ENCODE data around the gene EHF. TPM values are rescaled to one million over a fixed set of nuclear protein-coding genes. Genes with fewer than 3 reads are reported as not detected.

EHF gene
- total and polyA plus RNA-seq, 9 of the 15 experiments (the other 6 are each of a cell fraction or from before 2014, with no cell fraction given): 0.04 to 0.54 (median 0.37) TPM

DNA sequence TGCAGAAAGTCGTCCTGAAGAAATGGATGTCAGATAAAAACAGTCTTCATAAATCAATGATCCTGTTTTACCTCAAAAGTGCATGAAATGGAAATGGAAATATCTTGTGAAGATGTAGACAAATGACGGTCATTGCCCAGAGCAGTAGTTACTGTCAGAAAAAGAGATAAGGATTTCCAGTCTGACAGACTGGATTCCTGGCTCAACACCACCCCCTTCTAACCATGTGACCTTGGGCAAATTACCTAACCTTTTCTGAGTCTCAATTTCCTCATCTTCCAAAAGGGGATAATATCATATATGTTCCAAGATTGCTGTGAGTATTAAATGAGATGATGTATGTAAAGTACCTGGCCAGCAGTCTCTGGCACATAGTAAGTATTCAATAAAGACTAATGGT lies 32.9 kb upstream of the EHF start:
- no TSS peak for BruUV-seq (replicated peaks)
- ATAC-seq: peak; percentile 69
- Histone ChIP-seq H2AFZ (ENCODE audit: low read depth, low read length) (peak overlapping the region; percentile 67), H3K9me3 (replicated peaks; ENCODE audit: control insufficient read depth, insufficient read depth, low read depth, low read length) (no peaks in the 10 kb centered on the region), H3K4me3 (no peak overlapping the region), H3K4me2 (ENCODE audit: insufficient read depth, low read length) (peak overlapping the region; percentile 38; the same call in 1 of the 2 replicates), H3K9me1 (ENCODE audit: control insufficient read depth, insufficient read depth, low read length) (no peaks in the 10 kb centered on the region), H3K27me3 (ENCODE audit: control insufficient read depth in 2 of 2, insufficient read depth in 2 of 2, low read length in 2 of 2) (no peaks in the 10 kb centered on the region), H3K36me3 (ENCODE audit: control insufficient read depth, insufficient read depth, low read length) (no peaks in the 10 kb centered on the region), H4K20me1 (replicated peaks; ENCODE audit: control insufficient read depth, insufficient read depth, low read length) (no peaks in the 10 kb centered on the region), H3K27ac (ENCODE audit: extremely low read depth, low read depth, low read length) (peak overlapping the region; percentile 36; the same call in 1 of the 3 replicates), H3K79me2 (ENCODE audit: control insufficient read depth, insufficient read depth, low read length) (no peaks in the 10 kb centered on the region), H3K4me1 (replicated peaks in 1 of 2; ENCODE audit: control insufficient read depth in 2 of 2, insufficient read depth in 2 of 2, low read length in 2 of 2) (peaks cover 0 to 40% of the 10 kb centered on the region in 2 experiments; a peak in 3 of 5 replicates), H3K9ac (ENCODE audit: insufficient read depth in 1 of 2, low read depth in 2 of 2, low read length in 2 of 2) (no peak overlapping the region)
- in situ Hi-C loops (cut with MboI) (loop anchor here (5.0 kb wide), 1 partner anchor 304 kb away; no protein-coding TSS in a partner anchor), intact Hi-C loops (cut with micrococcal nuclease) (loop anchor here (5.0 kb wide), 1 partner anchor 804 kb away; no protein-coding TSS in a partner anchor)
- peak in 2 of 4 experiments; percentile 38 to 53 for DNase-seq (ENCODE audit: extremely low read depth in 1 of 4, low spot score in 3 of 4)
- ChIA-PET CTCF (ENCODE audit: low intra/inter-chr PET ratio) (interaction anchor here (4.3 kb wide), 1 partner anchor 302 kb away, joined by 73 read pairs; no protein-coding TSS in a partner anchor), POLR2A (interaction anchor here (1.2 to 1.6 kb wide), 2 partner anchors 18 to 266 kb away, joined by 3 to 6 read pairs; no protein-coding TSS in a partner anchor)
- WGBS (ENCODE audit: insufficient coverage, low coverage, missing lambda C conversion rate): 0% methylated on average over 2 of the region's 2 CpGs
- peak; percentile 72 for FAIRE-seq
- TF ChIP-seq ESRRA (IDR thresholded peaks at IDR 0.05; ENCODE audit: borderline replicate concordance, low read depth) (peak; percentile 43; the same call in 1 of the 2 replicates), YY1 (IDR thresholded peaks at IDR 0.05; ENCODE audit: borderline replicate concordance in 1 of 3, control insufficient read depth in 1 of 3, extremely low read depth in 1 of 3, insufficient read depth in 3 of 3, insufficient read length in 1 of 3, insufficient replicate concordance in 2 of 3, low read depth in 1 of 3, low read length in 2 of 3) (no peak), SMARCA4 (IDR thresholded peaks at IDR 0.05) (peak; percentile 39; the same call in 1 of the 2 replicates), FOSL1 (tag; conservative IDR thresholded peaks at IDR 0.05) (0 out of 2 replicates have a peak, but pooled peaks have one; percentile 31), RAD51 (IDR thresholded peaks at IDR 0.05; ENCODE audit: borderline replicate concordance, low read depth) (peak; percentile 72), SREBF2 (CRISPR knock-in tag; IDR thresholded peaks at IDR 0.05) (no peak), NR2C2 (CRISPR knock-in tag; IDR thresholded peaks at IDR 0.05) (no peak), NR2C2 (tag; IDR thresholded peaks at IDR 0.05) (0 out of 2 replicates have a peak, but pooled peaks have one; percentile 7), ZNF175 (CRISPR knock-in tag; IDR thresholded peaks at IDR 0.05; ENCODE audit: low read depth) (0 out of 2 replicates have a peak, but pooled peaks have one; percentile 45), L3MBTL2 (IDR thresholded peaks at IDR 0.05) (peak; percentile 34; the same call in 1 of the 2 replicates)
- TF ChIP-seq, protein P1, sequence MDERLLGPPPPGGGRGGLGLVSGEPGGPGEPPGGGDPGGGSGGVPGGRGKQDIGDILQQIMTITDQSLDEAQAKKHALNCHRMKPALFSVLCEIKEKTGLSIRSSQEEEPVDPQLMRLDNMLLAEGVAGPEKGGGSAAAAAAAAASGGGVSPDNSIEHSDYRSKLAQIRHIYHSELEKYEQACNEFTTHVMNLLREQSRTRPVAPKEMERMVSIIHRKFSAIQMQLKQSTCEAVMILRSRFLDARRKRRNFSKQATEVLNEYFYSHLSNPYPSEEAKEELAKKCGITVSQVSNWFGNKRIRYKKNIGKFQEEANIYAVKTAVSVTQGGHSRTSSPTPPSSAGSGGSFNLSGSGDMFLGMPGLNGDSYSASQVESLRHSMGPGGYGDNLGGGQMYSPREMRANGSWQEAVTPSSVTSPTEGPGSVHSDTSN (CRISPR knock-in tag; IDR thresholded peaks at IDR 0.05; ENCODE audit: low read depth): no peak
- TF ChIP-seq, protein P1 (tag; conservative IDR thresholded peaks at IDR 0.05; ENCODE audit: low read depth): peak; percentile 55
- TF ChIP-seq, protein P2, sequence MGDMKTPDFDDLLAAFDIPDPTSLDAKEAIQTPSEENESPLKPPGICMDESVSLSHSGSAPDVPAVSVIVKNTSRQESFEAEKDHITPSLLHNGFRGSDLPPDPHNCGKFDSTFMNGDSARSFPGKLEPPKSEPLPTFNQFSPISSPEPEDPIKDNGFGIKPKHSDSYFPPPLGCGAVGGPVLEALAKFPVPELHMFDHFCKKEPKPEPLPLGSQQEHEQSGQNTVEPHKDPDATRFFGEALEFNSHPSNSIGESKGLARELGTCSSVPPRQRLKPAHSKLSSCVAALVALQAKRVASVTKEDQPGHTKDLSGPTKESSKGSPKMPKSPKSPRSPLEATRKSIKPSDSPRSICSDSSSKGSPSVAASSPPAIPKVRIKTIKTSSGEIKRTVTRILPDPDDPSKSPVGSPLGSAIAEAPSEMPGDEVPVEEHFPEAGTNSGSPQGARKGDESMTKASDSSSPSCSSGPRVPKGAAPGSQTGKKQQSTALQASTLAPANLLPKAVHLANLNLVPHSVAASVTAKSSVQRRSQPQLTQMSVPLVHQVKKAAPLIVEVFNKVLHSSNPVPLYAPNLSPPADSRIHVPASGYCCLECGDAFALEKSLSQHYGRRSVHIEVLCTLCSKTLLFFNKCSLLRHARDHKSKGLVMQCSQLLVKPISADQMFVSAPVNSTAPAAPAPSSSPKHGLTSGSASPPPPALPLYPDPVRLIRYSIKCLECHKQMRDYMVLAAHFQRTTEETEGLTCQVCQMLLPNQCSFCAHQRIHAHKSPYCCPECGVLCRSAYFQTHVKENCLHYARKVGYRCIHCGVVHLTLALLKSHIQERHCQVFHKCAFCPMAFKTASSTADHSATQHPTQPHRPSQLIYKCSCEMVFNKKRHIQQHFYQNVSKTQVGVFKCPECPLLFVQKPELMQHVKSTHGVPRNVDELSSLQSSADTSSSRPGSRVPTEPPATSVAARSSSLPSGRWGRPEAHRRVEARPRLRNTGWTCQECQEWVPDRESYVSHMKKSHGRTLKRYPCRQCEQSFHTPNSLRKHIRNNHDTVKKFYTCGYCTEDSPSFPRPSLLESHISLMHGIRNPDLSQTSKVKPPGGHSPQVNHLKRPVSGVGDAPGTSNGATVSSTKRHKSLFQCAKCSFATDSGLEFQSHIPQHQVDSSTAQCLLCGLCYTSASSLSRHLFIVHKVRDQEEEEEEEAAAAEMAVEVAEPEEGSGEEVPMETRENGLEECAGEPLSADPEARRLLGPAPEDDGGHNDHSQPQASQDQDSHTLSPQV (IDR thresholded peaks at IDR 0.05): 0 out of 2 replicates have a peak, but pooled peaks have one; percentile 25
- TF ChIP-seq, protein P3, sequence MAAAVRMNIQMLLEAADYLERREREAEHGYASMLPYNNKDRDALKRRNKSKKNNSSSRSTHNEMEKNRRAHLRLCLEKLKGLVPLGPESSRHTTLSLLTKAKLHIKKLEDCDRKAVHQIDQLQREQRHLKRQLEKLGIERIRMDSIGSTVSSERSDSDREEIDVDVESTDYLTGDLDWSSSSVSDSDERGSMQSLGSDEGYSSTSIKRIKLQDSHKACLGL (CRISPR knock-in tag; IDR thresholded peaks at IDR 0.05; ENCODE audit: borderline replicate concordance, poor library complexity, severe bottlenecking): no peak

Data from K562 (cell line).